Activated CD8-positive, alpha-beta memory T cell treated with anti-CD3 and anti-CD28 coated beads for 24 hours (primary cell): Measurements from ENCODE around the gene TBX19.

Experiments used
- DNase-seq: peaks from one replicate; pipeline ENCODE4 v3.0.0-alpha.2; 2020

TBX19 gene

GRCh38 chr1:168360151-168361021 lies 79.7 kb downstream of the TBX19 start:
- no peak for DNase-seq

GRCh38 chr1:168361252-168361651 lies 80.6 kb downstream of the TBX19 start:
- DNase-seq, result no peak

- no peak for DNase-seq
Observed at GRCh38 chr1:168362991-168363390, 82.3 kb downstream of the TBX19 start.
